ENCODE results near the gene ZNF780A.
"Not testable (repeated sequence)": the region's sequence is repeated elsewhere in the genome, so short reads cannot be mapped to it uniquely, and the experiment has no call there.

The ZNF780A gene

DNA sequence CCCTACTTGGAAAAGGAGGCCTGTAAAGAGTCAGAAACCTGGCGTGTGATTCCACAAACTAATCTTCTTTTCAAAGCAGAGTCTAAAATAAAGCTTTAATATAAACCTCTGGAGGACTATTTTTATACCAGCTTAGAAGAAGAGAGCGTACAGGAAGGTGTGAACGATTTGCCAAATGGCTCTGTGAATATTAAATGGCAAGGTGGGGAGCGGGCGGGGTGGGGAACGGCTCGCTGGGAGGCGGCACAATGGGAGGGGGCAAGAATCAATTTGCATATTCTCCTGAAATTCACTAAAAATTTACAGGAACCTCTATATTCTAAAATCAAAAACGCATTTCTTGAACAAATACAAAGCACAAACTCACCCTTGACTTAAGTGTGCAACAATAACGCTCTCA is 35.7 kb downstream of the ZNF780A start:
- Histone ChIP-seq H3K4me1 (ENCODE audit: insufficient read depth, low read length) (peaks cover 36% of the 10 kb centered on the region), H3K36me3 (ENCODE audit: insufficient read depth, low read length) (peaks cover 6% of the 10 kb centered on the region), H4K20me1 (ENCODE audit: insufficient read depth, low read length) (no peaks in the 10 kb centered on the region; the same call in 1 of the 2 replicates), H3K4me3 (ENCODE audit: low read depth in 1 of 2, low read length in 2 of 2) (peak overlapping the region; percentile 69 to 72), H3K79me2 (ENCODE audit: insufficient read depth, low read length) (peaks cover 66% of the 10 kb centered on the region), H3K9me3 (ENCODE audit: insufficient read depth, low read length, severe bottlenecking) (peaks cover 13% of the 10 kb centered on the region), H3K27ac (ENCODE audit: low read length) (peak overlapping the region; percentile 82), H3K27me3 (ENCODE audit: insufficient read depth, low read length, poor library complexity) (no peaks in the 10 kb centered on the region), H2AFZ (ENCODE audit: low read depth, low read length) (peak overlapping the region; percentile 88; the same call in 1 of the 2 replicates), H3K9ac (ENCODE audit: low read depth, low read length) (peak overlapping the region; percentile 65), H3K4me2 (ENCODE audit: insufficient read depth, low read length) (peak overlapping the region; percentile 90)
- DNase-seq, result no peak
- TF ChIP-seq, protein P1, sequence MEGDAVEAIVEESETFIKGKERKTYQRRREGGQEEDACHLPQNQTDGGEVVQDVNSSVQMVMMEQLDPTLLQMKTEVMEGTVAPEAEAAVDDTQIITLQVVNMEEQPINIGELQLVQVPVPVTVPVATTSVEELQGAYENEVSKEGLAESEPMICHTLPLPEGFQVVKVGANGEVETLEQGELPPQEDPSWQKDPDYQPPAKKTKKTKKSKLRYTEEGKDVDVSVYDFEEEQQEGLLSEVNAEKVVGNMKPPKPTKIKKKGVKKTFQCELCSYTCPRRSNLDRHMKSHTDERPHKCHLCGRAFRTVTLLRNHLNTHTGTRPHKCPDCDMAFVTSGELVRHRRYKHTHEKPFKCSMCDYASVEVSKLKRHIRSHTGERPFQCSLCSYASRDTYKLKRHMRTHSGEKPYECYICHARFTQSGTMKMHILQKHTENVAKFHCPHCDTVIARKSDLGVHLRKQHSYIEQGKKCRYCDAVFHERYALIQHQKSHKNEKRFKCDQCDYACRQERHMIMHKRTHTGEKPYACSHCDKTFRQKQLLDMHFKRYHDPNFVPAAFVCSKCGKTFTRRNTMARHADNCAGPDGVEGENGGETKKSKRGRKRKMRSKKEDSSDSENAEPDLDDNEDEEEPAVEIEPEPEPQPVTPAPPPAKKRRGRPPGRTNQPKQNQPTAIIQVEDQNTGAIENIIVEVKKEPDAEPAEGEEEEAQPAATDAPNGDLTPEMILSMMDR (IDR thresholded peaks at IDR 0.05; ENCODE audit: borderline replicate concordance, extremely low read depth, low read length, poor library complexity, severe bottlenecking), result no peak
- no peak for TF ChIP-seq EZH2 (IDR thresholded peaks at IDR 0.05; ENCODE audit: borderline replicate concordance, low read depth, low read length, severe bottlenecking)
- no peak for ATAC-seq (ENCODE audit: insufficient read depth, low read depth)

DNA sequence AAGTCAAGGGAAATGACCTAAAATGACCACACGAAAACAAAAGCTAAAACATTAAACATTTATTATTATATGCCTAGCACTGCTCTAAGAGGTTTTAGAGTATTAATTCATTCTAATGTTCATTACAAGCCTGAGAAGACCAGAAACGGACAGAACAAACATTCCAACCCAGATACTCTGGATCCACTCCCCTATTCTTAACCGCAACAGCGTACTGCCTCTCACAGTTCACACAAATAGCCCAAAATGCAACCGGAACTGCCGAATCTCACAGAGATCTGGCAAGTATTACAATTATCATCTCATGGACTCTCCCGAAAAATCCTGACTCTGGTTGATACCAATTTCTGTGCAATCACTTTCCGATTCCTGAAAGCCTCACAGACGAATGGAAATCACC is 36.1 kb downstream of the ZNF780A start:
- Histone ChIP-seq H2AFZ (ENCODE audit: low read depth, low read length) (no peak overlapping the region), H3K4me3 (ENCODE audit: low read depth in 1 of 2, low read length in 2 of 2) (peak overlapping the region; percentile 69 to 72; a peak in 3 of 4 replicates), H3K9me3 (ENCODE audit: insufficient read depth, low read length, severe bottlenecking) (peaks cover 9% of the 10 kb centered on the region), H4K20me1 (ENCODE audit: insufficient read depth, low read length) (no peaks in the 10 kb centered on the region; the same call in 1 of the 2 replicates), H3K4me1 (ENCODE audit: insufficient read depth, low read length) (peaks cover 36% of the 10 kb centered on the region), H3K79me2 (ENCODE audit: insufficient read depth, low read length) (peaks cover 68% of the 10 kb centered on the region), H3K27me3 (ENCODE audit: insufficient read depth, low read length, poor library complexity) (no peaks in the 10 kb centered on the region), H3K9ac (ENCODE audit: low read depth, low read length) (peak overlapping the region; percentile 65; the same call in 1 of the 2 replicates), H3K36me3 (ENCODE audit: insufficient read depth, low read length) (peaks cover 7% of the 10 kb centered on the region), H3K4me2 (ENCODE audit: insufficient read depth, low read length) (peak overlapping the region; percentile 90), H3K27ac (ENCODE audit: low read length) (no peak overlapping the region)
- no peak for TF ChIP-seq EZH2 (IDR thresholded peaks at IDR 0.05; ENCODE audit: borderline replicate concordance, low read depth, low read length, severe bottlenecking)
- TF ChIP-seq, protein P1 (IDR thresholded peaks at IDR 0.05; ENCODE audit: borderline replicate concordance, extremely low read depth, low read length, poor library complexity, severe bottlenecking), result no peak
- ATAC-seq (ENCODE audit: insufficient read depth, low read depth) (no peak), DNase-seq (no peak)

DNA sequence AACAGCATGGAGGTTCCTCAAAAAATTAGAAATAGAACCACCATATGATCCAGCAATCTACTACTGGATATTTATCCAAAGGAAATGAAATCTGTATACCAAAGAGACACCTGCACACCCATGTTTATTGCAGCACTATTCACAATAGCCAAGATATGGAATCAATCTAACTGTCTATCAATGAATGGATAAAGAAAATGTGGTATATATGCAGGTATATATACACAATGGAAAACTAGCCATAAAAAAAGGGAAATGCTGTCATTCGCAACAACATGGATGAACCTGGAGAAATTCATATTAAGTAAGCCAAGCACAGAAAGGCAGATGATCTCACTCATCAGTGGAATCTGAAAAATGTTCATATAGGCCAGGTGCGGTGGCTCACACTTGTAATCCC is 37.3 kb downstream of the ZNF780A start:
- H3K9ac ChIP-seq (ENCODE audit: low read depth, low read length), result no peak overlapping the region
- H3K79me2 ChIP-seq (ENCODE audit: insufficient read depth, low read length), result peaks cover 75% of the 10 kb centered on the region
- ATAC-seq (ENCODE audit: insufficient read depth, low read depth) (no peak), DNase-seq (no peak)
- H3K36me3 ChIP-seq (ENCODE audit: insufficient read depth, low read length), result peaks cover 16% of the 10 kb centered on the region
- H3K4me2 ChIP-seq (ENCODE audit: insufficient read depth, low read length), result peak overlapping the region; percentile 90; the same call in 1 of the 2 replicates
- H3K27me3 ChIP-seq (ENCODE audit: insufficient read depth, low read length, poor library complexity), result no peaks in the 10 kb centered on the region
- H3K27ac ChIP-seq (ENCODE audit: low read length), result no peak overlapping the region
- no peaks in the 10 kb centered on the region; the same call in 1 of the 2 replicates for H4K20me1 ChIP-seq (ENCODE audit: insufficient read depth, low read length)
- peaks cover 2% of the 10 kb centered on the region for H3K9me3 ChIP-seq (ENCODE audit: insufficient read depth, low read length, severe bottlenecking)
- peaks cover 36% of the 10 kb centered on the region for H3K4me1 ChIP-seq (ENCODE audit: insufficient read depth, low read length)
- no peak overlapping the region for H3K4me3 ChIP-seq (ENCODE audit: low read depth in 1 of 2, low read length in 2 of 2)
- TF ChIP-seq, protein P1 (IDR thresholded peaks at IDR 0.05; ENCODE audit: borderline replicate concordance, extremely low read depth, low read length, poor library complexity, severe bottlenecking), result no peak
- no peak for TF ChIP-seq EZH2 (IDR thresholded peaks at IDR 0.05; ENCODE audit: borderline replicate concordance, low read depth, low read length, severe bottlenecking)
- no peak overlapping the region for H2AFZ ChIP-seq (ENCODE audit: low read depth, low read length)

GRCh38 chr19:40041718-40042117 is 49.0 kb downstream of the ZNF780A start:
- not testable (repeated sequence) for H3K4me1 ChIP-seq (ENCODE audit: insufficient read depth, low read length); H4K20me1 ChIP-seq (ENCODE audit: insufficient read depth, low read length); H3K4me2 ChIP-seq (ENCODE audit: insufficient read depth, low read length); H3K79me2 ChIP-seq (ENCODE audit: insufficient read depth, low read length); H3K27me3 ChIP-seq (ENCODE audit: insufficient read depth, low read length, poor library complexity); H3K27ac ChIP-seq (ENCODE audit: low read length); ATAC-seq (ENCODE audit: insufficient read depth, low read depth); H3K9ac ChIP-seq (ENCODE audit: low read depth, low read length); DNase-seq; H3K4me3 ChIP-seq (ENCODE audit: low read depth in 1 of 2, low read length in 2 of 2); H2AFZ ChIP-seq (ENCODE audit: low read depth, low read length)
- Histone ChIP-seq H3K36me3 (ENCODE audit: insufficient read depth, low read length) (peaks cover 37% of the 10 kb centered on the region), H3K9me3 (ENCODE audit: insufficient read depth, low read length, severe bottlenecking) (peaks cover 30% of the 10 kb centered on the region)

DNA sequence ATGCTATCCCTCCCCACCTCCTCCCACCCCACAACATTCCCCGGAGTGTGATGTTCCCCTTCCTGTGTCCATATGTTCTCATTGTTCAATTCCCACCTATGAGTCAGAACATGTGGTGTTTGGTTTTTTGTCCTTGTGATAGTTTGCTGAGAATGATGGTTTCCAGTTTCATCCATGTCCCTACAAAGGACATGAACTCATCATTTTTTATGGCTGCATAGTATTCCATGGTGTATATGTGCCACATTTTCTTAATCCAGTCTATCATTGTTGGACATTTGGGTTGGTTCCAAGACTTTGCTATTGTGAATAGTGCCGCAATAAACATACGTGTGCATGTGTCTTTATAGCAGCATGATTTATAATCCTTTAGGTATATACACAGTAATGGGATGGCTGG is 52.7 kb downstream of the ZNF780A start:
- H3K79me2 ChIP-seq (ENCODE audit: insufficient read depth, low read length); H3K27me3 ChIP-seq (ENCODE audit: insufficient read depth, low read length, poor library complexity); H3K27ac ChIP-seq (ENCODE audit: low read length); H3K9ac ChIP-seq (ENCODE audit: low read depth, low read length); H2AFZ ChIP-seq (ENCODE audit: low read depth, low read length); ATAC-seq (ENCODE audit: insufficient read depth, low read depth); DNase-seq; H3K4me1 ChIP-seq (ENCODE audit: insufficient read depth, low read length); H4K20me1 ChIP-seq (ENCODE audit: insufficient read depth, low read length); H3K4me3 ChIP-seq (ENCODE audit: low read depth in 1 of 2, low read length in 2 of 2); H3K4me2 ChIP-seq (ENCODE audit: insufficient read depth, low read length): not testable (repeated sequence)
- H3K36me3 ChIP-seq (ENCODE audit: insufficient read depth, low read length), result peaks cover 10% of the 10 kb centered on the region
- peaks cover 39% of the 10 kb centered on the region for H3K9me3 ChIP-seq (ENCODE audit: insufficient read depth, low read length, severe bottlenecking)
